K562 (cell line): ENCODE results near the gene CST7. TPM values are rescaled to one million over a fixed set of nuclear protein-coding genes. Genes with fewer than 3 reads are reported as not detected.

Source experiments
- ATAC-seq: fragments of 200-7000 bp; cut with Tn5 transposase; 3 replicates; pipeline ENCODE4 v1.9.1; 2020; ENCODE audit warnings: moderate library complexity
- BruUV-seq: library from RNA; stranded (reverse); fragments of 400-500 nt; replicated peaks from 2 replicates; lab custom pipeline; 2021; lab: Mats Ljungman, UMichigan
- CTCF ChIA-PET: fragments of 300-600 bp; formaldehyde crosslinking; extraction: SDS; loops from one replicate; lab custom pipeline; 2021; ENCODE audit warnings: low intra/inter-chr PET ratio; lab: Yijun Ruan, JAX
- POLR2A ChIA-PET: fragments of 300-600, 350-650 bp; sonication (Branson Sonifier 250); formaldehyde crosslinking; extraction: SDS; loops from one replicate; lab custom pipeline; 2021; ENCODE audit warnings: antibody characterized with exemption, inconsistent platforms; lab: Yijun Ruan, JAX
- DNase-seq, 4 experiments: peaks; one replicate each; pipeline versions ENCODE4 v3.0.0 to v3.0.0-alpha.2; 2011 to 2018; ENCODE audit warnings: low spot score in 3 of 4, mixed read lengths in 3 of 4; ENCODE audit errors: extremely low read depth in 1 of 4
- FAIRE-seq: peaks from 2 replicates; lab custom pipeline; 2011; peaks lifted over from hg19 to GRCh38; lab: Jason Lieb, UNC
- H2AFZ ChIP-seq: 2 replicates; pipeline ENCODE4 v1.6.0; 2011; ENCODE audit warnings: low read depth, low read length, control low read depth, inconsistent platforms
- H3K27ac ChIP-seq: fragments of 200-600 bp; 3 replicates; pipeline ENCODE4 v1.8.0; 2011; ENCODE audit warnings: low read depth, mild to moderate bottlenecking, control low read depth, inconsistent platforms, low read length, moderate library complexity, mixed read lengths; ENCODE audit errors: extremely low read depth
- H3K27me3 ChIP-seq, 2 experiments: fragments of 300-600 bp in 1 of 2; 2 replicates in 1 of 2; 3 replicates in 1 of 2; pipeline versions ENCODE4 v1.6.0 to v1.8.0; 2011; ENCODE audit warnings: inconsistent platforms in 2 of 2, low read length in 2 of 2, mild to moderate bottlenecking in 1 of 2, mixed read lengths in 1 of 2, moderate library complexity in 1 of 2; ENCODE audit not compliant: control insufficient read depth in 2 of 2, insufficient read depth in 2 of 2
- H3K36me3 ChIP-seq: fragments of 300-600 bp; 3 replicates; pipeline ENCODE4 v1.8.0; 2011; ENCODE audit warnings: mild to moderate bottlenecking, low read length, inconsistent platforms; ENCODE audit not compliant: control insufficient read depth, insufficient read depth
- H3K4me1 ChIP-seq, 2 experiments: fragments of 200-600 bp in 1 of 2; replicated peaks in 1 of 2; 2 replicates in 1 of 2; 3 replicates in 1 of 2; pipeline versions ENCODE4 v1.5.1 to v1.8.0; 2011; ENCODE audit warnings: inconsistent platforms in 2 of 2, low read length in 2 of 2, mild to moderate bottlenecking in 1 of 2, mixed read lengths in 1 of 2, moderate library complexity in 1 of 2; ENCODE audit not compliant: control insufficient read depth in 2 of 2, insufficient read depth in 2 of 2
- H3K4me2 ChIP-seq: 2 replicates; pipeline ENCODE4 v1.6.1; 2011; ENCODE audit warnings: low read length, control low read depth, inconsistent platforms, mixed read lengths; ENCODE audit not compliant: insufficient read depth
- H3K4me3 ChIP-seq: fragments of 200-600 bp; sonication (generic), shearing (Covaris generic); 2 replicates; pipeline ENCODE4 v1.5.1; 2016; ENCODE audit warnings: control low read depth, inconsistent platforms
- H3K79me2 ChIP-seq: fragments of 200-600 bp; 3 replicates; pipeline ENCODE4 v1.8.0; 2011; ENCODE audit warnings: low read length, inconsistent platforms; ENCODE audit not compliant: control insufficient read depth, insufficient read depth
- H3K9ac ChIP-seq, 2 experiments: 2 replicates each; pipeline versions ENCODE4 v1.6.0 to v1.6.1; 2011; ENCODE audit warnings: low read depth in 2 of 2, low read length in 2 of 2, control low read depth in 1 of 2, inconsistent platforms in 1 of 2, mild to moderate bottlenecking in 1 of 2, mixed read lengths in 1 of 2; ENCODE audit not compliant: insufficient read depth in 1 of 2
- H3K9me1 ChIP-seq: one replicate; pipeline ENCODE4 v1.6.0; 2011; ENCODE audit warnings: inconsistent platforms, mild to moderate bottlenecking, low read length, moderate library complexity; ENCODE audit not compliant: control insufficient read depth, insufficient read depth
- H3K9me3 ChIP-seq: replicated peaks from 2 replicates; pipeline ENCODE4 v1.5.1; 2011; ENCODE audit warnings: low read depth, low read length, inconsistent platforms; ENCODE audit not compliant: control insufficient read depth, insufficient read depth
- H4K20me1 ChIP-seq: replicated peaks from 2 replicates; pipeline ENCODE4 v1.6.1; 2011; ENCODE audit warnings: low read length, inconsistent platforms, mixed read lengths; ENCODE audit not compliant: control insufficient read depth, insufficient read depth
- HNRNPUL1 ChIP-seq: fragments of 200-400 bp; formaldehyde crosslinking; IDR thresholded peaks from 2 replicates; pipeline ENCODE4 v1.6.1; 2017; ENCODE audit warnings: low read length
- HSF4 ChIP-seq: fragments of 250-450 bp; sonication (Bioruptor Pico); IDR thresholded peaks from 2 replicates; pipeline ENCODE4 v2.1.2; 2022; ENCODE audit warnings: mild to moderate bottlenecking, moderate library complexity, borderline replicate concordance
- KDM5B ChIP-seq: fragments of 200-600 bp; sonication (generic); IDR thresholded peaks from 2 replicates; pipeline ENCODE4 v1.6.1; 2012; ENCODE audit warnings: low read depth, mild to moderate bottlenecking, moderate library complexity, low read length, control low read depth, inconsistent platforms; ENCODE audit not compliant: insufficient replicate concordance
- THAP7 ChIP-seq: fragments of 250-450 bp; sonication (Bioruptor Pico); IDR thresholded peaks from 2 replicates; pipeline ENCODE4 v1.5.0; 2021
- ZBTB33 ChIP-seq: sonication (generic); formaldehyde crosslinking; IDR thresholded peaks from 2 replicates; pipeline ENCODE4 v1.8.1; 2023; ENCODE audit warnings: mild to moderate bottlenecking, missing genetic modification reagents
- ZEB2 ChIP-seq: fragments of 450-650 bp; IDR thresholded peaks from 2 replicates; pipeline ENCODE4 v1.6.1; 2016
- ZMIZ1 ChIP-seq, 2 experiments: fragments of 150-350 bp in 1 of 2; IDR thresholded peaks; 2 replicates each; pipeline ENCODE4 v1.6.1; 2012 to 2016; ENCODE audit warnings: low read depth in 2 of 2, low read length in 2 of 2, mild to moderate bottlenecking in 1 of 2, moderate library complexity in 1 of 2
- ZNF384 ChIP-seq: IDR thresholded peaks from 2 replicates; pipeline ENCODE4 v1.6.1; 2012; ENCODE audit warnings: low read depth, low read length, improper control_type of control experiment
- ZNF639 ChIP-seq, 2 experiments: fragments of 200-800 bp in 1 of 2; sonication (Bioruptor generic) in 1 of 2; sonication (generic) in 1 of 2; formaldehyde crosslinking in 1 of 2; IDR thresholded peaks in 1 of 2; conservative IDR thresholded peaks in 1 of 2; 2 replicates each; pipeline versions ENCODE4 v1.5.0 to v1.6.1; 2016 to 2020; ENCODE audit warnings: missing compliant biosample characterization in 1 of 2, missing genetic modification characterization in 1 of 2, missing genetic modification reagents in 1 of 2
- WGBS: fragments of 100-300 bp; shearing (Covaris generic); methylation state at CpG from one replicate; pipeline ENCODE4 v1.1.6; 2016; ENCODE audit warnings: low coverage, mixed read lengths; ENCODE audit not compliant: insufficient coverage; ENCODE audit errors: missing lambda C conversion rate; 5-methylcytosine and 5-hydroxymethylcytosine counted together
- in situ Hi-C: fragments of 300-500 bp; cut with MboI; formaldehyde crosslinking; loops from 4 replicates; pipeline ENCODE4 v1.15.0; 2018; ENCODE audit warnings: inconsistent platforms, mixed read lengths
- intact Hi-C: fragments of 100-400 bp; cut with micrococcal nuclease; formaldehyde crosslinking; loops from 2 replicates; pipeline ENCODE4 v1.14.2; 2022
- polyA plus RNA-seq, 8 experiments: library from polyadenylated mRNA; depleted of rRNA in 4 of 8; stranded (reverse) in 5 of 8; unstranded in 3 of 8; fragments of >200 nt; fragmentation: Nextera tagmentation in 2 of 8; fragmentation: Illumina TruSeq in 1 of 8; extraction: Ambion mirVana in 2 of 8; extraction: Trizol in 1 of 8; gene quantifications; 2 replicates each; pipeline versions ENCODE4 v1.2.1 to v1.2.3, GENCODE V29; 2011 to 2014; ENCODE audit warnings: inconsistent platforms in 1 of 8, missing spikeins in 1 of 8
- total RNA-seq, 7 experiments: library from RNA; depleted of rRNA in 6 of 7; stranded (reverse); fragments of >200 nt in 6 of 7; fragmentation: Illumina TruSeq in 2 of 7; extraction: Trizol in 2 of 7; gene quantifications; 2 replicates each; pipeline versions ENCODE4 v1.2.1 to v1.2.3, GENCODE V29; 2011 to 2021; ENCODE audit warnings: low replicate concordance in 1 of 7

CST7 gene
- total and polyA plus RNA-seq, 9 of the 15 experiments (the other 6 are each of a cell fraction or from before 2014, with no cell fraction given): not detected

GRCh38 chr20:24987873-24988835, 39.1 kb downstream of the CST7 start (continued):
- no peak for TF ChIP-seq ZNF639 (CRISPR knock-in tag; conservative IDR thresholded peaks at IDR 0.05 in 1 of 2, IDR thresholded peaks at IDR 0.05 in 1 of 2)
- TF ChIP-seq, all 486 proteins: peak for 0

GRCh38 chr20:24989162-24989561, 40.1 kb downstream of the CST7 start:
- no peaks in the 10 kb centered on the region for H3K27me3 ChIP-seq
- POLR2A ChIA-PET: no interaction called here
- in situ Hi-C loops: no loop called here

More at GRCh38 chr20:24989162-24989561, 40.1 kb downstream of the CST7 start:
- ATAC-seq (no peak), DNase-seq (no peak), FAIRE-seq (no peak)
- Histone ChIP-seq H3K79me2 (peaks cover 25% of the 10 kb centered on the region), H3K36me3 (peaks cover 5% of the 10 kb centered on the region; the same call in 1 of the 3 replicates), H4K20me1 (peaks cover 4% of the 10 kb centered on the region; the same call in 1 of the 2 replicates), H2AFZ (no peak overlapping the region), H3K9me1 (no peaks in the 10 kb centered on the region), H3K9ac (no peak overlapping the region), H3K27ac (no peak overlapping the region), H3K4me1 (peaks cover 7 to 11% of the 10 kb centered on the region in 2 experiments; a peak in 4 of 5 replicates), H3K4me2 (no peak overlapping the region), H3K4me3 (no peak overlapping the region), H3K9me3 (no peaks in the 10 kb centered on the region)
- 84% methylated on average over 3 of the region's 3 CpGs for WGBS
- TF ChIP-seq KDM5B (no peak), THAP7 (no peak), ZEB2 (no peak), ZMIZ1 (IDR thresholded peaks at IDR 0.05; ENCODE audit: low read depth in 2 of 2, low read length in 2 of 2) (no peak), HSF4 (CRISPR knock-in tag) (no peak), ZNF384 (no peak), HNRNPUL1 (no peak), ZBTB33 (CRISPR knock-in tag) (no peak)
- CTCF ChIA-PET: no interaction called here
- BruUV-seq: no TSS peak
- intact Hi-C loops: no loop called here
